HG02840 (cell line): Measurements from ENCODE around the gene ADAMTS1.
"Not testable (repeated sequence)": the region's sequence is repeated elsewhere in the genome, so short reads cannot be mapped to it uniquely, and the experiment has no call there.

Source experiments
- ATAC-seq: cut with Tn5 transposase; IDR thresholded peaks from one replicate; pipeline ENCODE4 v1.9.1; 2021; ENCODE audit warnings: mild to moderate bottlenecking, moderate library complexity, moderate number of reproducible peaks; ENCODE audit not compliant: unreplicated experiment, low FRiP score

The ADAMTS1 gene

GRCh38 chr21:26845066-26845758 is at the start of gene ADAMTS1:
Gene ADAMTS1 (minus strand): TSS chr21:26845409. CDS start chr21:26844954, 455 bp downstream.
- ATAC-seq, result no peak

DNA sequence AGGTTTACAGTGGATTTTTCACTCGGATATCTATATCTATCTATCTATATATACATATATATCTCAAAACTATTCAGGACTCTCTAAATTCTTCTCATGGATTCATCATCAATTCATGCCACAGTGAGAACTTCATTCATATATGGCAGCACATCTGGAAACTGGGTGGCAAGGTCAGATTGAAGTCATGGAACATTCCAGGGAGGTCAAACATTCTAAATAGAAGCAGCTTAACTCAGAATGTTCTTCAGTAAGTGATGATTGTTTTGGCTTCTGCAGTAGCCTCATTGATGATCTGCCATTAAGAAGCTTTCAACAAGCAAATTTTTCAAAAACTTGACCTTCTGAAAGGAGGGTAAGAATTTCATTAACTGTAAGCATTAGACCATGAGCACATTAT is 46.9 kb upstream of the ADAMTS1 start:
- ATAC-seq, result no peak

GRCh38 chr21:26888931-26889330 is 43.7 kb upstream of the ADAMTS1 start:
- no peak for ATAC-seq

GRCh38 chr21:26888256-26888655 is 43.0 kb upstream of the ADAMTS1 start:
- ATAC-seq, result no peak

GRCh38 chr21:26887251-26887650 is 42.0 kb upstream of the ADAMTS1 start:
- no peak for ATAC-seq

- no peak for ATAC-seq
Measured at GRCh38 chr21:26884436-26884835, 39.2 kb upstream of the ADAMTS1 start.

GRCh38 chr21:26883768-26884167 is 38.6 kb upstream of the ADAMTS1 start:
- no peak for ATAC-seq

- ATAC-seq, result no peak
Measured at GRCh38 chr21:26881504-26882228, 36.5 kb upstream of the ADAMTS1 start.

DNA sequence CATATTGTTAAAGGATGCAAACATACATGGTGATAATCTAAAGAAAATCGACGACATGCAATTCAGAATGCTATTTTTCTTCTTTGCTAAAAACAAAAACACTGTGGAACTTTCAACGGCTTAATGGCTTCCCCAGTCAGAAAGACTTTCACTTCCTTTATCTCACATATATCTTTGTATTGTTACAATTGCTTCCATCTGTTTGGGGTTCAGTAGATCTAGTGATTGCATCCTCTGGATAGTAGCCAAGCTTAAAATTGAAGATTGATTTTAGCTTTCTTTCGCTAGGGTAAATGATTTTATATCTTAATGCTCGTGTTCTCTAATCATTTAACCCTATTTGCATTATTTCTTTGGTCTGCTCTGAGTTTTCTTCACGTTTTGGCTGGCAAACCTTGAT is 31.8 kb upstream of the ADAMTS1 start:
- ATAC-seq, result no peak

DNA sequence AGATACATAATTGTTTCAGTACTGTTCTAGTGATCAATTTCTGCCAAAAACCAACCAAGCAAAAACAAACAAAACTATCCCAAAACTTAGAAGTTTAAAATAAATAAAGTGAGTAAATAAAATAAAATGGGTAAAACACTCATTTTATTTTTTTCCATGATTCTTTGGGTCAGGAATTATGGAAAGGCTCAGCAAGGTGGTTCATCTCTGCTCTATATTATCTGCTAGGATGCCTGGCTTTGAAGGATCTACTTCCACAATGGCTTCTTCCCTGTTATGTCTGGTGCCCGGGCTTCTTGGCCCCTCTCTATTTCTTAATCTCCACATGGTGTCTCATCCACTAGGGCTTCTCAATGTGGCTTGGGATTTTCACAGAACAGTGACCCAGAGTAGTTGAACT is 29.1 kb upstream of the ADAMTS1 start:
- ATAC-seq, result no peak

GRCh38 chr21:26865857-26866256 is 20.6 kb upstream of the ADAMTS1 start:
- ATAC-seq, result no peak

DNA sequence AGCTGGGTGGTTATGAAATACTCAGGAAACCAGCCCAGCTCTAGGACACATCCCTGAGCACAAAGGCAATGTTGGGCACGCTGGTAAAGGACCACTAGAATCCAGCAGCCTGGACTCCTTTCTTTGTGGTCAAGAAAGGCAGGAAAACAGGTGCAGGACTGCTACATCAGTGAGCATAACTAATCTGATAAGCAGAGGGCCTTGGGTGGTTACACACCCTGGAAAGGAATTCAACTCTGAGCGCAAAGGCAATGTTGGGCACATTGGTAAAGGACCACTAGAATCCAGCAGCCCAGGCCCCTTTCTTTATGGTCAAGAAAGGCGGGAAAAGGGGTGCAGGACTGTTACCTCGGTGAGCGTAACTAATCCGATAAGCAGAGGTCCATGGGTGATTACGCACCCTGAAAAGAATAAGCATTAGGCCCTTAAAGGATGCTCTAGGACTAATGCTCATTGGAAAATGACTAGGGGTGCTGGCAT is 11.7 kb upstream of the ADAMTS1 start:
- not testable (repeated sequence) for ATAC-seq

GRCh38 chr21:26854695-26855094 is 9.5 kb upstream of the ADAMTS1 start:
- not testable (repeated sequence) for ATAC-seq

- no peak for ATAC-seq
Measured at GRCh38 chr21:26852423-26852822, 7.2 kb upstream of the ADAMTS1 start.

GRCh38 chr21:26851109-26851944 is 6.1 kb upstream of the ADAMTS1 start:
- no peak for ATAC-seq

DNA sequence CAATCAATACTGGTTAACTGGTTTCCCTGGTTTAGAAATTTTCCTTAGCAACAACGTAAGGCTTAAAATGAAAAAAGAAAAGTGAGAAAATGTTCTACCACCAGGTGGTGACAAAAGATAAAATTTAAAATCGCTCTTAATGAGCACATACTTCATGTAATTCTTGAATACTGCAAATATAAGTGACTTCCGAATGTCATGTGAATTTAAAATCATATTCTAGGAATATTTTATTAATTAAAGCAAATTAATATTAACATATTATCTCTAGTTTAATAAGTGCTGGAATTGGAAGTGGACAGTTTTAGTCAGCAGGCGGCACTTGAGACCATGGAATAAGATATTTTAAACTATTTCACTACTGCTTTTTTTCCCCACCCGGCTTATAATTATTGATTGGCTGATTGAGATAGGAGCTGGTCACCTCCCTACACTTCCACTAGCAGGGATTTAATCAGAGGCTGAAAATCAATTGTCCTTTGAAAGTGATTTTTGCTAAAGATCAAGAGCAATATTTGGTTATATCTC is 5.0 kb upstream of the ADAMTS1 start:
- no peak for ATAC-seq

DNA sequence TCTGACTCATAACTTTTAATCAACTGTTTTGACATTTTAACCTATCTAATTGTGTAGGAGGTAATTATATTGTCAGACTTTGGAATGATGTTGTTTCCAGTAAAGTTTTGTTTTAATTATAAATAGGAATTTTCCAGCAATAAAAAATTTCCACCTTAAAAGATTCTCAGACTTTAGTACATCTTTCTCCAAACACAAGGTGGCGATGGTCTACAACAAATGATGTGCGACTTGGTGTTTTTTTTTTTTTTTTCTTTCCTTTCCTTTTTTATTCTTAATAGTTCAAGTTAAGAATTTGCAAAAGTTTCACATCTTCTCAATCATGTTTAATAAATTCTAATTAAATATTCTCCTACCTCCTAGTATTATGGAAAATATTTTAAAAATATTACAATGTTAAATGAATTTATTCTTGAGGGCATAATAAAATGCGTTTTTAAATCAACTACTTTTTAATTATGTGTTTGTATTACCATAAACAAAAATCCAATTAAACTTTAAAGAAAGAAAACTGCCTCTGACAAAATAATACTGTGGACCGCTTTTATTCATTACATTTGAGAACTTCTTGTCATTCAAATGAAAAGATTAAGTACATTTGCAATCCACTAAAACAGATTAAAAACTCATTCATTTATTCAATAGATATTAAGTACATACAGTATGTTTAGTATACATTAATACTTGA is 4.4 kb upstream of the ADAMTS1 start:
- ATAC-seq, result no peak

DNA sequence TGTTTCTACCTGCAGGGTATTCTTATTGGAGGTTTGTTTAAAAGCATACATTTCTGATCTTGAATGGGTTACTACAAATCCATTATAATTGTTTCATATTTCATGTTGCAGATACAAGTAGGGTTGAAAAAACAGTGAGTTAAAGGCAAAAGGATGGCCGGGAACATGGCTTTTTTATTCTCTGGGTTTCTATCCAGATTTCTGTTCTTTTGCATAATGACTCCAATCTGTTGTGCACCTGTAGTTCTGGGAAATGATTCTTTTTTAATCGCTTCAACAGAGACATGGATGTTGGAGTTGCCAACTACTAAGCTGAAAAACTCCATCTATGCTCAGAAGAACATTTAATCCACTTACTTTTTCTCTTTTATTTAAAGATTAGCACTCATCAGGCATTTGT is 2.7 kb upstream of the ADAMTS1 start:
- no peak for ATAC-seq

- no peak for ATAC-seq
Measured at GRCh38 chr21:26847002-26847401, 1.8 kb upstream of the ADAMTS1 start.
